GM12891 (cell line): Measurements from ENCODE around the gene CFAP46.

Experiments used
- POLR2A ChIP-seq: IDR thresholded peaks from 2 replicates; pipeline ENCODE4 v1.6.1; 2011; ENCODE audit warnings: low read depth, low read length, control low read depth
- POLR2AphosphoS5 ChIP-seq: IDR thresholded peaks from 2 replicates; pipeline ENCODE4 v1.6.1; 2011; ENCODE audit warnings: low read depth, low read length, control low read depth
- POU2F2 ChIP-seq: IDR thresholded peaks from 2 replicates; pipeline ENCODE4 v1.6.1; 2011; ENCODE audit warnings: low read depth, mild to moderate bottlenecking, control low read depth, low read length, moderate library complexity

DNA sequence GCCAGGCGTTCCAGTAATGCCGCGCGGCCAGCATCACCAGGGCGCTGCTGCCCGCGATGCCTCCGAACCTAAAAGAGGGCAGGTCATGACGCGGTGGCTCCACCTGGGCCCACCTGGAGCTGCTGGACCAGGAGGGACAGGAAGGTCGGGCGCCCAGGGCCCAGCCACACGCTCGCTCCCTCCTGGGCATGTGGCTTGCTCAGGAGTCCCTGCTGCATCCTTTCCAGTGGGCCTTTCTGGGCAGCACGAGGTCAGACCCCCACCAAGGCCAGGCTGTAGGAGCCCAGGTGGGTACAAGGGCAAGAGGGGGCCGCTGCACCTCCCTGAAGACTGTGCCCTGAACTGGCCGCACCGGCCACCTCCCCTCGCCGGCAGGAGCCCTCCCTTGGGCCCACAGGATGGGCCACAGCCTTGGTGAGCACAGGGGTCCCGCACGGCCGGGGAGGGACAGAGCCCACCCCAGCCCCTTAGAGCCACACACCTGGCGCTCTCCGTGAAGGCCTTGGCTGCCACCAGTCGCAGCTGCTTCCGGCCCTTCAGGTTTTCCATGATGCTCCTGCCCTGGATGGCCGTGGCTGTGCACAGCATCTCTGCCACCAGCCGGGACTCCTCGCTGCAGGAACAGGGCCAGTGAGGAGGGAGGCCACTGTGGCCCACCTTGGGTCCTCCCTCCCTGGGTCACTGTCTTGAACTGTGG lies 43.2 kb downstream of the CFAP46 start:
- TF ChIP-seq POLR2A (no peak), POLR2AphosphoS5 (no peak), POU2F2 (no peak)
